Endothelial cell of umbilical vein (primary cell): ENCODE results near the gene TBC1D16. TPM values are rescaled to one million over a fixed set of nuclear protein-coding genes. Genes with fewer than 3 reads are reported as not detected.

Experiments
- BruUV-seq: library from RNA; stranded (reverse); fragments of 400-500 nt; replicated peaks from 2 replicates; lab custom pipeline; 2021; lab: Mats Ljungman, UMichigan
- CTCF ChIA-PET: fragments of 300-600, 350-600 bp; sonication (Branson Sonifier 250); formaldehyde crosslinking; loops from one replicate; lab custom pipeline; 2021; ENCODE audit warnings: antibody characterized with exemption, inconsistent platforms; lab: Charles Lee
- POLR2A ChIA-PET: fragments of 300-600, 350-600 bp; sonication (Branson Sonifier 250); formaldehyde crosslinking; loops from one replicate; lab custom pipeline; 2021; ENCODE audit warnings: antibody characterized with exemption, inconsistent platforms; lab: Charles Lee
- DNase-seq: peaks from one replicate; pipeline ENCODE4 v3.0.0-alpha.2; 2011; ENCODE audit warnings: low read depth, low spot score
- FAIRE-seq: peaks from 2 replicates; lab custom pipeline; 2011; peaks lifted over from hg19 to GRCh38; lab: Jason Lieb, UNC
- H2AFZ ChIP-seq: 2 replicates; pipeline ENCODE4 v1.6.0; 2012; ENCODE audit warnings: low read depth, low read length, control low read depth, inconsistent platforms
- H3K27ac ChIP-seq: 2 replicates; pipeline ENCODE4 v1.5.1; 2011; ENCODE audit warnings: low read depth, mild to moderate bottlenecking, control low read depth, low read length, moderate library complexity; ENCODE audit not compliant: insufficient read depth
- H3K27me3 ChIP-seq, 2 experiments: 2 replicates each; pipeline versions ENCODE4 v1.6.0 to v1.6.1; 2011; ENCODE audit warnings: low read length in 2 of 2, mixed read lengths in 1 of 2; ENCODE audit not compliant: control insufficient read depth in 2 of 2, insufficient read depth in 2 of 2
- H3K36me3 ChIP-seq, 2 experiments: 2 replicates in 1 of 2; 3 replicates in 1 of 2; pipeline ENCODE4 v1.5.1; 2011; ENCODE audit warnings: low read length in 2 of 2, mild to moderate bottlenecking in 1 of 2, moderate library complexity in 1 of 2; ENCODE audit not compliant: control insufficient read depth in 2 of 2, insufficient read depth in 2 of 2; ENCODE audit errors: extremely low read depth in 1 of 2
- H3K4me1 ChIP-seq: 3 replicates; pipeline ENCODE4 v1.5.1; 2011; ENCODE audit warnings: mild to moderate bottlenecking, low read length; ENCODE audit not compliant: control insufficient read depth, insufficient read depth; ENCODE audit errors: extremely low read depth
- H3K4me2 ChIP-seq: 2 replicates; pipeline ENCODE4 v1.6.1; 2011; ENCODE audit warnings: low read length, control low read depth, mixed read lengths; ENCODE audit not compliant: insufficient read depth
- H3K4me3 ChIP-seq, 3 experiments: fragments of 200-600 bp in 1 of 3; sonication (generic), shearing (Covaris generic) in 1 of 3; replicated peaks in 1 of 3; 2 replicates each; pipeline ENCODE4 v1.5.1; 2011 to 2016; ENCODE audit warnings: control low read depth in 3 of 3, low read length in 3 of 3, mild to moderate bottlenecking in 2 of 3, inconsistent platforms in 1 of 3, low read depth in 1 of 3, moderate library complexity in 1 of 3; ENCODE audit not compliant: insufficient read depth in 1 of 3
- H3K79me2 ChIP-seq: 2 replicates; pipeline ENCODE4 v1.6.0; 2012; ENCODE audit warnings: low read length, inconsistent platforms; ENCODE audit not compliant: control insufficient read depth, insufficient read depth
- H3K9ac ChIP-seq: replicated peaks from 2 replicates; pipeline ENCODE3; 2011; ENCODE audit warnings: low read length, control low read depth; ENCODE audit not compliant: insufficient read depth; ENCODE audit errors: extremely low read depth
- H3K9me1 ChIP-seq: replicated peaks from 3 replicates; pipeline ENCODE4 v1.6.0; 2011; ENCODE audit warnings: mild to moderate bottlenecking, low read length; ENCODE audit not compliant: control insufficient read depth, insufficient read depth; ENCODE audit errors: extremely low read depth
- H3K9me3 ChIP-seq: replicated peaks from 2 replicates; pipeline ENCODE4 v1.5.1; 2012; ENCODE audit warnings: low read length, inconsistent platforms; ENCODE audit not compliant: control insufficient read depth, insufficient read depth
- H4K20me1 ChIP-seq: replicated peaks from 2 replicates; pipeline ENCODE3; 2011; ENCODE audit warnings: mild to moderate bottlenecking, low read length; ENCODE audit not compliant: control insufficient read depth, insufficient read depth; ENCODE audit errors: extremely low read depth
- EZH2 ChIP-seq: IDR thresholded peaks from 2 replicates; pipeline ENCODE4 v1.6.1; 2012; ENCODE audit warnings: borderline replicate concordance, low read depth, mild to moderate bottlenecking, moderate library complexity, low read length, inconsistent platforms; ENCODE audit not compliant: severe bottlenecking
- FOS ChIP-seq: IDR thresholded peaks from 2 replicates; pipeline ENCODE4 v1.6.1; 2011; ENCODE audit warnings: mild to moderate bottlenecking, low read length, moderate library complexity, borderline replicate concordance; ENCODE audit not compliant: insufficient read depth
- GATA2 ChIP-seq: IDR thresholded peaks from 2 replicates; pipeline ENCODE4 v1.7.0; 2011; ENCODE audit warnings: low read depth, mild to moderate bottlenecking, moderate library complexity, mixed read lengths, low read length; ENCODE audit not compliant: insufficient read length, insufficient read depth
- JUN ChIP-seq: IDR thresholded peaks from 2 replicates; pipeline ENCODE4 v1.6.1; 2011; ENCODE audit warnings: borderline replicate concordance, low read depth; ENCODE audit not compliant: insufficient read length, insufficient read depth
- MAX ChIP-seq: IDR thresholded peaks from 2 replicates; pipeline ENCODE4 v1.6.1; 2011; ENCODE audit not compliant: insufficient read depth, insufficient read length
- MYC ChIP-seq: IDR thresholded peaks from one replicate; pipeline ENCODE4 v1.6.1; 2011; ENCODE audit warnings: mild to moderate bottlenecking, low read depth, low read length
- POLR2A ChIP-seq: IDR thresholded peaks from 2 replicates; pipeline ENCODE4 v1.6.1; 2012; ENCODE audit warnings: low read depth, mild to moderate bottlenecking, control low read depth, low read length
- POLR2AphosphoS5 ChIP-seq: IDR thresholded peaks from 2 replicates; pipeline ENCODE4 v1.6.1; 2012; ENCODE audit warnings: low read depth, mild to moderate bottlenecking, control low read depth, low read length, moderate library complexity; ENCODE audit not compliant: insufficient read depth
- dilution Hi-C: fragments of 300-500 bp; cut with MboI; formaldehyde crosslinking; loops from one replicate; pipeline ENCODE4 v1.15.0; 2019; ENCODE audit warnings: low sequenced_read_pairs; ENCODE audit not compliant: extremely low pct_ligation_motif_present
- intact Hi-C: fragments of 100-400 bp; cut with micrococcal nuclease; formaldehyde crosslinking; loops from one replicate; pipeline ENCODE4 v1.10.0; 2022
- polyA plus RNA-seq, 4 experiments: library from polyadenylated mRNA; depleted of rRNA in 3 of 4; stranded (reverse) in 3 of 4; unstranded in 1 of 4; fragments of >200 nt; gene quantifications; 2 replicates each; pipeline versions ENCODE4 v1.2.1 to v1.2.3, GENCODE V29; 2011 to 2012; ENCODE audit warnings: missing spikeins in 1 of 4
- total RNA-seq: library from RNA; stranded (reverse); gene quantifications from 2 replicates; pipeline ENCODE4 v1.2.3, GENCODE V29; 2021

TBC1D16 gene
- total and polyA plus RNA-seq, 2 donors (not counting 3 experiments of a cell fraction or from before 2014, with no cell fraction given), result 12.9 to 48.6 TPM

GRCh38 chr17:80036715-80037477 lies 1.2 kb upstream of the TBC1D16 start:
- dilution Hi-C loops (no loop called here), intact Hi-C loops (loop anchor here (1.0 to 2.0 kb wide), 2 partner anchors 32 to 110 kb away; partner anchors contain the start of gene EIF4A3)
- H3K27ac ChIP-seq, result peak overlapping the region; percentile 14
- FAIRE-seq (no peak), DNase-seq (peak; percentile 56)
- no peaks in the 10 kb centered on the region for H4K20me1 ChIP-seq
- ChIA-PET POLR2A (no interaction called here), CTCF (interaction anchor here (1.2 kb wide), 1 partner anchor 46 kb away, joined by 4 read pairs; no protein-coding TSS in a partner anchor)
- H3K9me3 ChIP-seq, result no peaks in the 10 kb centered on the region
- TF ChIP-seq POLR2A (no peak), EZH2 (no peak), MYC (no peak), FOS (no peak)
- peaks cover 7% of the 10 kb centered on the region for H3K4me1 ChIP-seq
- H3K79me2 ChIP-seq, result peaks cover 26% of the 10 kb centered on the region
- no peaks in the 10 kb centered on the region for H3K9me1 ChIP-seq
- peak overlapping the region; percentile 65 for H3K4me2 ChIP-seq
- H2AFZ ChIP-seq, result peak overlapping the region; percentile 80
- H3K27me3 ChIP-seq, result no peaks in the 10 kb centered on the region
- peak overlapping the region; percentile 5 to 86 (median 27) for H3K4me3 ChIP-seq
- no peaks in the 10 kb centered on the region for H3K36me3 ChIP-seq
- H3K9ac ChIP-seq, result peak overlapping the region; percentile 57
- BruUV-seq, result TSS peak; percentile 56

- Histone ChIP-seq H2AFZ (peak within 1 kb of the TSS; percentile 80), H3K9me3 (no peaks in the 10 kb centered on the region), H3K4me1 (peaks cover 7% of the 10 kb centered on the region), H3K9ac (peak within 1 kb of the TSS; percentile 80), H3K27ac (peak within 1 kb of the TSS; percentile 71), H3K4me3 (peak within 1 kb of the TSS; percentile 5 to 86 (median 76)), H3K79me2 (peaks cover 28% of the 10 kb centered on the region), H3K9me1 (no peaks in the 10 kb centered on the region), H3K4me2 (peak within 1 kb of the TSS; percentile 65), H4K20me1 (no peaks in the 10 kb centered on the region), H3K36me3 (no peaks in the 10 kb centered on the region), H3K27me3 (no peaks in the 10 kb centered on the region)
- ChIA-PET CTCF (no interaction called here), POLR2A (no interaction called here)
- FAIRE-seq (peak; percentile 65), DNase-seq (peak; percentile 72)
- dilution Hi-C loops, result no loop called here
- BruUV-seq, result no TSS peak
- intact Hi-C loops, result loop anchor here (1.0 to 2.0 kb wide), 3 partner anchors 28 to 111 kb away; partner anchors contain the start of gene EIF4A3
- TF ChIP-seq MAX (peak; percentile 56), JUN (no peak), FOS (no peak), MYC (no peak), POLR2AphosphoS5 (no peak), POLR2A (peak; percentile 63), EZH2 (no peak), GATA2 (no peak)
Measured at GRCh38 chr17:80035937-80036714, 454 bp upstream of the TBC1D16 start, which contains the start of gene CCDC40. Gene CCDC40, plus strand, starts transcription at chr17:80036642. Its CDS starts 21 bp downstream, at chr17:80036663.
